Subcutaneous abdominal adipose tissue (tissue), 5 donors: ENCODE measurements around the gene REEP3.
"Not testable (repeated sequence)": the region's sequence is repeated elsewhere in the genome, so short reads cannot be mapped to it uniquely, and the experiment has no call there.

Experiments
- H3K27ac ChIP-seq: one replicate; pipeline ENCODE4 v1.7.0; 2013; ENCODE audit warnings: low read depth, mild to moderate bottlenecking, inconsistent platforms, low read length, moderate library complexity
- H3K27me3 ChIP-seq, 5 donors: one replicate each; pipeline ENCODE4 v1.7.0; 2013; ENCODE audit warnings: low read length in 5 of 5, inconsistent platforms in 1 of 5; ENCODE audit not compliant: control insufficient read depth in 5 of 5, insufficient read depth in 4 of 5
- H3K36me3 ChIP-seq, 5 donors: one replicate each; pipeline ENCODE4 v1.7.0; 2013; ENCODE audit warnings: low read length in 5 of 5; ENCODE audit not compliant: control insufficient read depth in 5 of 5, insufficient read depth in 5 of 5
- H3K4me1 ChIP-seq, 5 donors: one replicate each; pipeline ENCODE4 v1.7.0; 2013; ENCODE audit warnings: low read length in 5 of 5, mild to moderate bottlenecking in 3 of 5, moderate library complexity in 1 of 5; ENCODE audit not compliant: control insufficient read depth in 5 of 5, insufficient read depth in 5 of 5
- H3K4me3 ChIP-seq, 5 donors: one replicate each; pipeline ENCODE4 v1.7.0; 2013; ENCODE audit warnings: low read length in 5 of 5, low read depth in 1 of 5
- H3K9ac ChIP-seq, 5 donors: one replicate each; pipeline ENCODE4 v1.7.0; 2013; ENCODE audit warnings: low read length in 5 of 5, mild to moderate bottlenecking in 4 of 5, moderate library complexity in 3 of 5
- H3K9me3 ChIP-seq, 5 donors: one replicate each; pipeline ENCODE4 v1.7.0; 2013; ENCODE audit warnings: low read length in 5 of 5; ENCODE audit not compliant: control insufficient read depth in 5 of 5
- donor health status: healthy.
- donor health status: healthy.
- donor health status: healthy.
- donor health status: healthy.
- donor health status: healthy.

The REEP3 gene

DNA sequence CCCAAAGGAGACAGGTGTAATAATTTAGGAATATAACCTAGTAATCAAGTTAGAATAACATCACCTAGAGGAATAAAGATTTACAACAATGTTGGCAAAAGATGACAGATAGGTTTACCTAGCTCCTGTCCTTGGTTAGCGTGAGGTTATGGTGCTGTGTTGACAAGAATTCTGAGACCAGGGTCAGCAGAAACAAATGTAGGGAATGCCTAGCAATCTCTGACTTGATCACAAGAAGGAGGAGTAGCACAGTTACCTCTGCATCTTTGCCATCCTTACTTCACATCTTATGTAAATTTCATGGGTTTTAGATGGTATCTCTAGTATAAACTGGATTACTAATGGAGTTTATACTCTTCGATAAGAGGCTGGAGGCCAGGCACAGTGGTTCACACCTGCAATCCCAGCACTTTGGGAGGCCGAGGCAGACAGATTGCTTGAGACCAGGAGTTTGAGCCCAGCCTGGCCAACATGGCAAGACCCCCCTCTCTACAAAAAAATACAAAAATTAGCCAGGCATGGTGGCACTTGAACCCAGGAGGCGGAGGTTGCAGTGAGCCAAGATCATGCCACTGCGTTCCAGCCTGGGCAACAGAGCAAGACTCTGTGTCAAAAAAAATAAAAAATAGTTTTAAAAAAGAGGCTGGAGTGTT lies 37.1 kb downstream of the REEP3 start:
- Histone ChIP-seq H3K9me3 (no peaks in the 10 kb centered on the region), H3K9ac (no peak overlapping the region), H3K27me3 (no peaks in the 10 kb centered on the region), H3K36me3 (no peaks in the 10 kb centered on the region), H3K4me3 (no peak overlapping the region), H3K27ac (no peak overlapping the region), H3K4me1 (no peaks in the 10 kb centered on the region)

DNA sequence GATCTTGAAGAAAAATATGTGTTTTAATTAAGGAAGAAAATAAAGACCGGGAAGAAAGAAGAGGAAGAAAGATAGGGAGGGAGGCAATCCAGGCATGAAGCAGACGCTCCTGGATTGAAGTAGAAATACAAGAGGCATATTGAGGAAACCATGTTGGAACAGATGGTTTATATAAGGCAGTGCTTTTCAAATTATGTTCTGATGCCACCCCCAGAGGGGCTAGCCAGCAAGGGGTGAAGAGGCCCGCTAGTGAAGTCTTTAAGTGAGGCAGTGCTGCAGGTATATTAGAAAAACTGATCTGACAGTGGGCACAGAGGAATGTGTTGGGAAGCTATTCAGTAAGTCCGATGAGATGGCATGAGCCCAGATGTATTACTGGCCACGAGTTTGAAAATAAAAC lies 40.1 kb downstream of the REEP3 start:
- H3K4me3 ChIP-seq: no peak overlapping the region
- no peaks in the 10 kb centered on the region for H3K36me3 ChIP-seq
- no peak overlapping the region for H3K9ac ChIP-seq
- H3K27me3 ChIP-seq: no peaks in the 10 kb centered on the region
- no peaks in the 10 kb centered on the region for H3K4me1 ChIP-seq
- H3K9me3 ChIP-seq: no peaks in the 10 kb centered on the region
- H3K27ac ChIP-seq: no peak overlapping the region

DNA sequence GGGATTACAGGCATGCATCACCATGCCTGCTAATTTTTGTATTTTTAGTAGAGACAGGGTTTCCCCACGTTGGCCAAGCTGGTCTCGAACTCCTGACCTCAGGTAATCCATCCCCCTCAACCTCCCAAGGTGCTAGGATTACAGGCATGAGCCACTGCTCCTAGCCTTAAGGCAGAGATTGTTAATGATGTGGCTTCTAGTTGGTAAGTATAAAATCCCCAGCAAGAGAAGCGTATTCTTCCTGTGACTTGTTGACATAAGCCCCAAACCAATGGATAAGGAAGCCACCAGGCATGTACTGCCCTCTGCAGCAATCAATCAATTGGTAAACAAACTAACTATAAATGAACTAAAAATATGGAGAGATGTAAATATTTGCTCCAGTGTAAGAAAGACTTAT lies 41.2 kb downstream of the REEP3 start:
- Histone ChIP-seq H3K9ac (no peak overlapping the region), H3K4me1 (no peaks in the 10 kb centered on the region), H3K27ac (no peak overlapping the region), H3K4me3 (no peak overlapping the region), H3K36me3 (peaks cover 0 to under 1% (median 0%) of the 10 kb centered on the region in 5 donors), H3K9me3 (no peaks in the 10 kb centered on the region), H3K27me3 (no peaks in the 10 kb centered on the region)

DNA sequence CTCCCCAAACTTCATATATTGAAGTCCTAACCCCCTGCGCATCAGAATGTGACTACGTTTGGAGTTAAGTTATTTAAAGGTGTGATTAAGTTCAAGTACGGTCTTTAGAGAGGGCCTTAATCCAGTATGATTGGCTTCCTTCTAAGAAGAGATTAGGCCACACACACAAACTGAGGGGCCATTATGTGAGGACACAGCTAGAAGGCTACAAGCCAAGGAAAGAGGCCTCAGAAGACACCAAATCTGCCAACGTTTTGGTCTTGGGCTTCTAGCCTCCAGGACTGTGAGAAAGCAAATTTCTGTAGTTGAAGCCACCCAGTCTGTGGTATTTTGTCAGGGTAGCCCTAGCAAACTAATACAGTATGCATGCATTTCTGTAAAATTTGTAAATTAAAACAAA lies 41.7 kb downstream of the REEP3 start:
- Histone ChIP-seq H3K27ac (no peak overlapping the region), H3K4me1 (no peaks in the 10 kb centered on the region), H3K4me3 (no peak overlapping the region), H3K9me3 (no peaks in the 10 kb centered on the region), H3K27me3 (no peaks in the 10 kb centered on the region), H3K9ac (no peak overlapping the region), H3K36me3 (peaks cover 0 to 3% (median 0%) of the 10 kb centered on the region in 5 donors)

DNA sequence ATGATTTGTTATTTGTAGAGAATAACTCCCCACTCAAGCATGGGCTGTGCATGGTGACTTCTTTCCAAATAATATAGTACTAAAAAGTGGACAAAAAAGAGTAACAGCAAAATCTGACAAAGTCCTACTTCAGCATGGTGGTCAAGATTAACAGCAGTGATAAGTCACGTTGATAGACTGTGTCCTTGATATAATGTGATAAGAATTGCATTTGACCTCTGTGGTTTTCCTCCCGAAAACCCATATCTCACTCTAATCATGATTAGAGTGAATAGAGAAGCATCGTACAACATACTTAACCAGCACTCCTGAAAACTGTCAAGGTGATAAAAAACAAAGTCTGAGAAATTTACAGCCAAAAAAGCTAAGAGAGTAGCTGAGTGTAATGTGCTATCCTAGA lies 42.4 kb downstream of the REEP3 start:
- Histone ChIP-seq H3K27ac (no peak overlapping the region), H3K9me3 (no peaks in the 10 kb centered on the region), H3K4me1 (no peaks in the 10 kb centered on the region), H3K27me3 (no peaks in the 10 kb centered on the region), H3K4me3 (no peak overlapping the region), H3K9ac (no peak overlapping the region), H3K36me3 (peaks cover 0 to 3% (median 0%) of the 10 kb centered on the region in 5 donors)

DNA sequence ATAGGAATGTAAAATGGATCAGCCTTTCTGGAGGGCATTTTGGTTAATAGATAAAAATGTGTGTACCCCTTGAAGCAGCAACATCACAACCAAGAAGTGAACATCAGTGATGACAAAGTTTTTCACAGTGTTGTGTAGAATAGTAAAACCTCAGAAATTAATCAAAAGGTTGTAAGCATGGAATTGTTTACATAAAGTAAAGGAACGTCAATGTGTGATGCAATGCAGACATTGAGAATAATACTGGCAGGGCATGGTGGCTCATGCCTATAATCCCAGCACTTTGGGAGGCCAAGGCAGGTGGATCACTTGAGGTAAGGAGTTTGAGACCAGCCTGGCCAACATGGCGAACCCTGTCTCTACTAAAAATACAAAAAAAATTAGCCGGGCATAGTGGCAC lies 43.5 kb downstream of the REEP3 start:
- H3K36me3 ChIP-seq, H3K4me1 ChIP-seq, H3K9ac ChIP-seq, H3K9me3 ChIP-seq, H3K27ac ChIP-seq, H3K27me3 ChIP-seq, H3K4me3 ChIP-seq: not testable (repeated sequence)

DNA sequence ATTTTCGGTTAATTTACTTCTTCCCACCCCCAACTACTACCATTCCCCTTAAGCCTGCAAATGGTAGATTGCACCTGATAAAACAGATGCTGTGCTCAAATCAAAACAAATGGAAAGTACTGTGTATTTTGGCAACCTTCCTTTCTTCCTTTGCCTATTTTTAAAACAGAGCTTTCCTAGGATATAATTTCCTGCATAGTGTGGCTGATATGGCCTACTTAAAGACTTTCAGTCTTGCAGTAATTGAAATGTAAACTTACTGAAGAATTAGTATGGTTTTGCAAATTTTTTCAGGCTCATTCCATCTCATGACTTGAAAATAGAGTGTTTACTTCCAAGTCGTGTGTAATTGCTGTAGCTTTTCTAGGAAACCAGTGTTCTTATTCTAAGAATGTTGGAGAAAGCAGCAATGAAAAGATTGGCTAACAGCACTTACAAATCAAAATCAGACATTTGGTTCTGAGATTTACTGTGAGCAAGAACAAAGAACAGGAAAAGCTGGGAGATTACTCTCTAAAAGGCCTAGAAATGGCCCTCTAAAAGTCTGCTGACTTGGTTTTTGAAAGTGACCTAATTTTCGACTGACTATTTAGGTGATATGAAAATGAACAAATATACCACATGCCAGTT lies 52.0 kb downstream of the REEP3 start:
- Histone ChIP-seq H3K4me3 (no peak overlapping the region), H3K27me3 (no peaks in the 10 kb centered on the region), H3K9ac (peak overlapping the region in 3 of 5 donors; percentile 32 to 56 (median 39)), H3K27ac (peak overlapping the region; percentile 76), H3K36me3 (peaks cover 2 to 19% (median 5%) of the 10 kb centered on the region in 5 donors), H3K4me1 (peaks cover 0 to 28% (median 21%) of the 10 kb centered on the region in 5 donors), H3K9me3 (no peaks in the 10 kb centered on the region)

DNA sequence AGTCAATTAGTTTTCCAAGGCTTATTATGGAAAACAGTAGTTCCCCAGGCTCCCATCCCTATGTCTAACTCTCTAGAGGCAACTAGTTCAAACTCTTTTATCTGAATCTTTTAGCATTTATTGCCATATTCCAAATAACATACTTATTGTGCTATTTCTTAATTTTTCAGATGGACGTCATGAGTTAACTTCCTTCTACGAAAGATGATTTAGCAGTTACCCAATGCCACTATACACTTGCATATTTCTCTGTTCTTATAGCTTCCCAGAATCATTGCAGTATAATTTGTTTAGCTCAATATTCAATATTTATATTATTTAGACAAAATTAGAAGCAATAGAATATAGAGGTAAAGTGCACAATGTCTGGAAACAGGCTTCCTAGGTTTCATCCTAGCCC lies 52.8 kb downstream of the REEP3 start:
- Histone ChIP-seq H3K9ac (peak overlapping the region in 2 of 5 donors; percentile 32 to 56), H3K4me1 (peaks cover 0 to 28% (median 21%) of the 10 kb centered on the region in 5 donors), H3K27ac (peak overlapping the region; percentile 76), H3K4me3 (no peak overlapping the region), H3K27me3 (no peaks in the 10 kb centered on the region), H3K36me3 (peaks cover 2 to 17% (median 5%) of the 10 kb centered on the region in 5 donors), H3K9me3 (no peaks in the 10 kb centered on the region)

DNA sequence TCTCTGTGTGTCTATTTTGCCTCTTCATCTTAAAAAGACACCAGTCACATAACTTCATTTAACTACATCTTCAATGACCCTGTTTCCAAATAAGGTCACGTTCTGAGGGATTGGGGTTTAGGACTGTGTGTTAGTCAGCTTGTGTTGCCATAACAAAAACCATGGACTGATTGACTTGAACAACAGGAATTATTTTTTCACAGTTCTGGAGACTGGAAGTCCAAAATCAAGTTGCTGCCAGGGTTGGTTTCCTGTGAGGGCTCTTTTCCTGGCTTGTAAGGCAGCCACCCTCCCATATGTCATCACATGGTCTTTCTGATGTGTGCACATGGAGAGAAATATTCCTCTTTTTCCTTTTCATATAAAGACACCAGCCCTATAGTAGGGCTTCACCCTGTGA lies 55.3 kb downstream of the REEP3 start:
- H3K4me1 ChIP-seq: peaks cover 0 to 33% (median 24%) of the 10 kb centered on the region in 5 donors
- H3K27me3 ChIP-seq: no peaks in the 10 kb centered on the region
- no peak overlapping the region for H3K4me3 ChIP-seq
- H3K36me3 ChIP-seq: peaks cover 0 to 9% (median under 1%) of the 10 kb centered on the region in 5 donors
- no peak overlapping the region for H3K9ac ChIP-seq
- H3K9me3 ChIP-seq: no peaks in the 10 kb centered on the region
- H3K27ac ChIP-seq: no peak overlapping the region

DNA sequence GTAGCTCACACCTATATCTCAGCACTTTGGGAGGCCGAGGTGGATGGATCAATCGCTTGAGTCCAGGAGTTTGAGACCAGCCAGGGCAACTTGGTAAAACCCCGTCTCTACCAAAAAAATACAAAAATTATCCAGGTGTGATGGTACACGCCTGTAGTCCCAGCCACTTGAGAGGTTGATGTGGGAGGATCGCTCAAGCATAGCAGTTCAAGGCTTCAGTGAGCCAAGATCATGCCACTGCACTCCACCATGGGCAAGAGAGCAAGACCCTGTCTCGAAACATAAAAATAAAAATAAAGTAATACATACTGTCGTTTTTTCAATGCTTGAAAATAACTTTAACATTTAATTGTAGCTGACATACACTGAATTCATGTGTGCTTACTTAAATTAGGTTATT lies 57.3 kb downstream of the REEP3 start:
- H3K4me3 ChIP-seq: no peak overlapping the region
- peaks cover 0 to 24% (median 19%) of the 10 kb centered on the region in 5 donors for H3K4me1 ChIP-seq

More for the DNA sequence above, 57.3 kb downstream of the REEP3 start:
- Histone ChIP-seq H3K9ac (no peak overlapping the region), H3K27me3 (no peaks in the 10 kb centered on the region), H3K27ac (no peak overlapping the region), H3K9me3 (no peaks in the 10 kb centered on the region), H3K36me3 (peaks cover 0 to 7% (median 0%) of the 10 kb centered on the region in 5 donors)
